ENCODE data around the gene TUBGCP2.

GRCh38 chr10:133264461-133264860, 44.2 kb downstream of the TUBGCP2 start:
- TF ChIP-seq CTCF (IDR thresholded peaks at IDR 0.05; ENCODE audit: borderline replicate concordance, extremely low read depth, low read length, poor library complexity, severe bottlenecking) (no peak), EZH2 (IDR thresholded peaks at IDR 0.05; ENCODE audit: borderline replicate concordance, low read depth, low read length, severe bottlenecking) (no peak)
